NT2/D1 (cell line): ENCODE data around the gene IQCF2.

ENCODE experiments used
- SUZ12 ChIP-seq: IDR thresholded peaks from 2 replicates; pipeline ENCODE4 v1.6.1; 2011; ENCODE audit not compliant: insufficient read length, insufficient read depth; ENCODE audit errors: extremely low read depth
- YY1 ChIP-seq: IDR thresholded peaks from 2 replicates; pipeline ENCODE4 v1.6.1; 2011; ENCODE audit not compliant: insufficient read length, insufficient read depth
- ZNF274 ChIP-seq: IDR thresholded peaks from 2 replicates; pipeline ENCODE4 v1.6.1; 2011; ENCODE audit warnings: mild to moderate bottlenecking, low read depth, low read length

- no peak for TF ChIP-seq SUZ12
- TF ChIP-seq ZNF274 = no peak
- no peak for TF ChIP-seq YY1
Measured at GRCh38 chr3:51904034-51904823, 42.8 kb downstream of the IQCF2 start.
